Left ventricle myocardium inferior (tissue), 1 donor: ENCODE results near the gene TSPO2. TPM values are rescaled to one million over a fixed set of nuclear protein-coding genes. Genes with fewer than 3 reads are reported as not detected.
A peak's percentile ranks its signal among the peaks of the same experiment; 100 is the strongest.

ENCODE experiments used
- DNase-seq: peaks from one replicate; pipeline ENCODE4 v3.0.0-alpha.2; 2020
- H3K27ac ChIP-seq: fragments of 200-600 bp; replicated peaks from 2 replicates; pipeline ENCODE4 v1.8.0; 2021
- H3K27me3 ChIP-seq: fragments of 200-600 bp; 2 replicates; pipeline ENCODE4 v1.8.0; 2021; ENCODE audit warnings: low read depth
- H3K36me3 ChIP-seq: fragments of 200-600 bp; 2 replicates; pipeline ENCODE4 v1.8.0; 2021
- H3K4me1 ChIP-seq: fragments of 200-600 bp; 2 replicates; pipeline ENCODE4 v1.8.0; 2021
- H3K4me3 ChIP-seq: fragments of 200-600 bp; 2 replicates; pipeline ENCODE4 v1.8.0; 2021; ENCODE audit warnings: mild to moderate bottlenecking, moderate library complexity
- H3K9me3 ChIP-seq: fragments of 200-600 bp; replicated peaks from 2 replicates; pipeline ENCODE4 v1.8.0; 2021
- CTCF ChIP-seq: fragments of 200-600 bp; IDR thresholded peaks from 2 replicates; pipeline ENCODE4 v1.8.0; 2021; ENCODE audit warnings: antibody characterized with exemption, mild to moderate bottlenecking, borderline replicate concordance
- intact Hi-C: fragments of 100-400 bp; cut with micrococcal nuclease; formaldehyde crosslinking; loops from one replicate; pipeline ENCODE4 v1.11.0; 2022
- total RNA-seq: library from RNA; stranded (reverse); fragmentation: NEBNext Ultra II Directional; extraction: Animal tissue kit (Norgen Biotek cat#: 25700); gene quantifications from one replicate; pipeline ENCODE4 v1.2.1, GENCODE V29; 2021
- donor health status: DM: no; HTN: yes; CAD: no; lungs with severe emphysema.

TSPO2 gene
- total RNA-seq, 1 donor from 2014 or later = not detected

DNA sequence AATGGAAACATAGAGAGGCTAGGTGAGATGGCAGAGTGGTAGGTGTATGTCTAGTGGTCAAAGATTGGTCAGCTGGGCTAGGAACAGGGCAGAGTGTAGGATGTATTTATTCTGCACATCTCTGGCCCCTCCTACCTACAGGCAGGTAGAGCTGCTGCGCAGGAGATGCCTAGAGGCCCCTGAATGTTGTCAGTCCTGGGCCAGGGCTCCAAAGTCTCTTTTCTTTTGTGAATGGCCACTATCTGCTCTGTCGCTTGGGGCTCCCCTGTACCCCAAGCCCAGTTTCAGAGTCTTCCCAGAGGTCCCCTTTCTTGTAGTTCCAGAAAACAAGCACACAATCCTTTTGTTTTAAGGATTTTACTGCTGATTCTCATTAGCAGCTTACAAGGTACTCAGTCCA, 5.0 kb downstream of the TSPO2 start:
- no peaks in the 10 kb centered on the region for H3K27me3 ChIP-seq
- H3K4me3 ChIP-seq = no peak overlapping the region
- no peak for DNase-seq
- no peaks in the 10 kb centered on the region for H3K36me3 ChIP-seq
- intact Hi-C loops = no loop called here
- H3K4me1 ChIP-seq = peaks cover 40% of the 10 kb centered on the region
- TF ChIP-seq CTCF = no peak
- no peaks in the 10 kb centered on the region for H3K9me3 ChIP-seq
- H3K27ac ChIP-seq = no peak overlapping the region

DNA sequence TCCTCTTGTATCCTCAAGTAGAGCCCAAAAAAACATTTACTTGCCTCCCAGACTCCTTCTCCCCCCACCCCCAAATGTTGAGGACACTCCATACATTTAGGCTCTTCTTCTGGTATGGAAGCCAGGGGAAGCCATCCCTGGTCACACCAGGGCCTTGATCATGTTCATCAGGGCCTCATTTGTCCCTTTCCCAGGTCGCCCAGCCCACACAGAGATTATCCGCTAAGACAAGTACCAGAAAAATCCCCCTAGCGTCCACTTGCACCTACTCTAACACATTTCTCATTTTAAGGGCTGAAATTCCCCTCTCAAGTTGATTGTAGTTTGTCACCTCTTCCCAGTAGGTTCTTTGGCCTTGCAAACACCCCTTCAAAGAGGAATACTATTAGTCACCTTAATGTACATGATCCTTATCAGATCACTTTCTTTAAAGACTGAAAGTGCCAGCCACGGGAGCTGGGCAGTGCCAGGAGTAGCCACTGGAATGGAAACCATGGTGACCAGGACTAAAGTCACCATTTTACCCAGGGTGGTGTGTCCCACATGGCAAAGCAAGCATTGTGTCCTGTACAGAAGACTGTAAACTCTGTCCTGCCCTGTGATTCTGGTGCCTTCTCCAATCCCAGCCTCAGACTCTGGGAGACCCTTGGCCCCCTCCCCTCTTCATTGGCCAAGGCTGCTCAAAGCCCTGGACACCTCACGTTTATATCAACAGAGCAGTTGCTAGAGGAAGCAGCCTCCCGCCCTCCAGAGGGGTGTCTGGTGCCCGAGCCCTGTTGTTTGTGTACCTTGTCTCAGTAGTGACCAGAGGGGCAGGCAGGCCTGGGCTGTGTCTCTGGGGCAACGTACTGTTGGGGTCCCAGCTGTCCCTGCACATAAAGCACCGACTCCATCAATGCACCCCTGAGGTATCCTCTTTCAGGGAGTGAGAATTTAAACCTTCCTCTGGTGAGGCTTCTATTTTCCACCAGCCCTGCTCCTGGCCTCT, 5.8 kb downstream of the TSPO2 start:
- H3K27ac ChIP-seq = peak overlapping the region; percentile 76

GRCh38 chr6:41049521-41049920, 7.3 kb downstream of the TSPO2 start:
- Histone ChIP-seq H3K27ac (peak overlapping the region; percentile 76), H3K36me3 (no peaks in the 10 kb centered on the region), H3K27me3 (no peaks in the 10 kb centered on the region), H3K4me3 (no peak overlapping the region), H3K9me3 (no peaks in the 10 kb centered on the region), H3K4me1 (peaks cover 55% of the 10 kb centered on the region)
- DNase-seq = no peak
- intact Hi-C loops = no loop called here
- TF ChIP-seq CTCF = no peak

More for the DNA sequence above, 5.8 kb downstream of the TSPO2 start:
- H3K4me3 ChIP-seq = no peak overlapping the region
- no peak for DNase-seq
- no peaks in the 10 kb centered on the region for H3K9me3 ChIP-seq
- intact Hi-C loops = no loop called here
- no peaks in the 10 kb centered on the region for H3K27me3 ChIP-seq
- no peaks in the 10 kb centered on the region for H3K36me3 ChIP-seq
- TF ChIP-seq CTCF = no peak
- peaks cover 46% of the 10 kb centered on the region for H3K4me1 ChIP-seq

GRCh38 chr6:41049955-41050354, 7.7 kb downstream of the TSPO2 start:
- no peaks in the 10 kb centered on the region for H3K36me3 ChIP-seq
- H3K4me1 ChIP-seq = peaks cover 55% of the 10 kb centered on the region
- intact Hi-C loops = no loop called here
- no peak overlapping the region for H3K4me3 ChIP-seq
- H3K27ac ChIP-seq = peak overlapping the region; percentile 76
- TF ChIP-seq CTCF = no peak
- DNase-seq = no peak
- no peaks in the 10 kb centered on the region for H3K27me3 ChIP-seq
- no peaks in the 10 kb centered on the region for H3K9me3 ChIP-seq

DNA sequence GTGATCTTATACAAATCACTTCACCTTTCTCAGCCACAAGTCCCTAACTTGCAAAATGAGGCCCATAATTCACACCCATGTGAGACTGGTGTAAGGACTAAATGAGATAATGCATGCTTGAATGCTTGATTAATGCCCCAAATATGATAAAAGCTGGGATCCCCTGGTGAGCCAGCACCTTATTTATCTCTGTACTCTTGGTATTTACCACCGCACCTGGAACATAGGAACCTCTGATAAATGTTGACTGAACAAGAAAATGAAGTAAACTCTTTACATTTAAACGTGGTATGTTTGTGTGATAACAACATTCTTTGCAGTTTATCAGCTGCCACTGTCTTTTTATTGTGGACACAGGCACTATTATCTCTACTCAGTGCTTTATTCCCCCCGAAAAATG, 8.3 kb downstream of the TSPO2 start:
- Histone ChIP-seq H3K27me3 (no peaks in the 10 kb centered on the region), H3K27ac (peak overlapping the region; percentile 76), H3K4me3 (no peak overlapping the region), H3K4me1 (peaks cover 55% of the 10 kb centered on the region), H3K36me3 (no peaks in the 10 kb centered on the region), H3K9me3 (no peaks in the 10 kb centered on the region)
- no peak for TF ChIP-seq CTCF
- intact Hi-C loops = no loop called here
- no peak for DNase-seq
